Forelimb muscle (tissue), 1 donor: ENCODE data around the gene MCC. TPM values are rescaled to one million over a fixed set of nuclear protein-coding genes. Genes with fewer than 3 reads are reported as not detected.

Experiments used
- DNase-seq: peaks from one replicate; pipeline ENCODE4 v3.0.0-alpha.2; 2013; ENCODE audit warnings: low read depth
- polyA plus RNA-seq: library from polyadenylated mRNA; unstranded; fragments of 120-200 nt; gene quantifications from one replicate; pipeline ENCODE4 v1.2.1, GENCODE V29; 2013; ENCODE audit not compliant: insufficient read length

The MCC gene
- polyA plus RNA-seq, 1 donor = 15.1 TPM

- DNase-seq = no peak
Observed at GRCh38 chr5:113271015-113271414, 217.2 kb downstream of the MCC start.

GRCh38 chr5:113270086-113270485 lies 218.2 kb downstream of the MCC start:
- no peak for DNase-seq

- no peak for DNase-seq
Observed at GRCh38 chr5:113269023-113269997, 218.9 kb downstream of the MCC start.

- DNase-seq = no peak
Observed at GRCh38 chr5:113268232-113268631, 220.0 kb downstream of the MCC start.

GRCh38 chr5:113267361-113267900 lies 220.8 kb downstream of the MCC start:
- DNase-seq = no peak

- no peak for DNase-seq
Observed at GRCh38 chr5:113266913-113267227, 221.4 kb downstream of the MCC start.

- DNase-seq = no peak
Observed at GRCh38 chr5:113266227-113266912, 221.9 kb downstream of the MCC start.

- DNase-seq = no peak
Observed at GRCh38 chr5:113265190-113265589, 223.1 kb downstream of the MCC start.

- DNase-seq = peak; percentile 60
Observed at GRCh38 chr5:113264046-113264445, 224.2 kb downstream of the MCC start.

- DNase-seq = no peak
Observed at GRCh38 chr5:113263545-113263944, 224.7 kb downstream of the MCC start.

GRCh38 chr5:113262674-113263073 lies 225.6 kb downstream of the MCC start:
- DNase-seq = no peak

GRCh38 chr5:113259034-113259433 lies 229.2 kb downstream of the MCC start:
- no peak for DNase-seq

- DNase-seq = no peak
Observed at GRCh38 chr5:113257545-113257944, 230.7 kb downstream of the MCC start.

- DNase-seq = no peak
Observed at GRCh38 chr5:113256671-113257452, 231.4 kb downstream of the MCC start.

GRCh38 chr5:113255579-113256386 lies 232.5 kb downstream of the MCC start:
- no peak for DNase-seq

- no peak for DNase-seq
Observed at GRCh38 chr5:113255105-113255504, 233.1 kb downstream of the MCC start.

GRCh38 chr5:113253037-113253436 lies 235.2 kb downstream of the MCC start:
- DNase-seq = no peak

GRCh38 chr5:113252066-113252465 lies 236.2 kb downstream of the MCC start:
- no peak for DNase-seq

GRCh38 chr5:113250341-113250953 lies 237.8 kb downstream of the MCC start:
- DNase-seq = peak; percentile 92

GRCh38 chr5:113249206-113249605 lies 239.0 kb downstream of the MCC start:
- no peak for DNase-seq
